Measurements from ENCODE around the gene CYP11A1.
"Not testable (repeated sequence)": the region's sequence is repeated elsewhere in the genome, so short reads cannot be mapped to it uniquely, and the experiment has no call there.

- not testable (repeated sequence) for TF ChIP-seq CTCF (IDR thresholded peaks at IDR 0.05); EZH2 (IDR thresholded peaks at IDR 0.05; ENCODE audit: borderline replicate concordance, insufficient read depth, low read depth, low read length, poor library complexity, severe bottlenecking)
These were observed 9.9 kb downstream of the CYP11A1 start for GRCh38 chr15:74357514-74357913.

Measured in B cell (primary cell).